ENCODE measurements around the gene PIGN. TPM values are rescaled to one million over a fixed set of nuclear protein-coding genes. Genes with fewer than 3 reads are reported as not detected.

The PIGN gene
- total RNA-seq, 4 donors from 2014 or later, result 26.1 to 48.8 (median 34.6) TPM

GRCh38 chr18:62017618-62018017, 169.2 kb downstream of the PIGN start:
- no peaks in the 10 kb centered on the region for H3K36me3 ChIP-seq
- WGBS, 2 donors, result 39 to 46% methylated on average over 5 of the region's 6 CpGs

GRCh38 chr18:62011416-62011815, 175.4 kb downstream of the PIGN start:
- Histone ChIP-seq H3K27me3 (no peaks in the 10 kb centered on the region), H3K9me3 (no peaks in the 10 kb centered on the region), H3K36me3 (no peaks in the 10 kb centered on the region), H3K27ac (no peak overlapping the region), H3K4me1 (no peaks in the 10 kb centered on the region), H3K4me3 (no peak overlapping the region)
- intact Hi-C loops (cut with DNase I), result no loop called here
- TF ChIP-seq CTCF (IDR thresholded peaks at IDR 0.05) (no peak), POLR2A (IDR thresholded peaks at IDR 0.05) (no peak)
- 91 to 93% methylated on average over 6 of the region's 6 CpGs for WGBS, 2 donors
- no peak for DNase-seq

More at GRCh38 chr18:62017618-62018017, 169.2 kb downstream of the PIGN start:
- intact Hi-C loops (cut with DNase I), result no loop called here
- TF ChIP-seq CTCF (IDR thresholded peaks at IDR 0.05), result no peak
- no peak for TF ChIP-seq POLR2A (IDR thresholded peaks at IDR 0.05)
- no peaks in the 10 kb centered on the region for H3K9me3 ChIP-seq
- no peak for DNase-seq
- H3K27me3 ChIP-seq, result no peaks in the 10 kb centered on the region
- H3K27ac ChIP-seq, result peak overlapping the region in 3 of 4 donors; percentile 46 to 63 (median 47)
- peaks cover 0 to 19% (median 11%) of the 10 kb centered on the region in 3 donors for H3K4me1 ChIP-seq
- H3K4me3 ChIP-seq, result no peak overlapping the region

- TF ChIP-seq POLR2A (IDR thresholded peaks at IDR 0.05), result no peak
- TF ChIP-seq CTCF (IDR thresholded peaks at IDR 0.05), result no peak
- DNase-seq, result no peak
- Histone ChIP-seq H3K4me1 (no peaks in the 10 kb centered on the region), H3K9me3 (no peaks in the 10 kb centered on the region), H3K4me3 (no peak overlapping the region), H3K27ac (no peak overlapping the region), H3K36me3 (no peaks in the 10 kb centered on the region), H3K27me3 (no peaks in the 10 kb centered on the region)
- intact Hi-C loops (cut with DNase I), result no loop called here
- 21 to 88% methylated on average over 3 of the region's 3 CpGs for WGBS, 2 donors
Measured at GRCh38 chr18:62009521-62009920, 177.3 kb downstream of the PIGN start.

GRCh38 chr18:62001396-62001795, 185.5 kb downstream of the PIGN start:
- no peak for DNase-seq
- no peaks in the 10 kb centered on the region for H3K27me3 ChIP-seq
- no peak overlapping the region for H3K4me3 ChIP-seq
- no peak overlapping the region for H3K27ac ChIP-seq
- TF ChIP-seq POLR2A (IDR thresholded peaks at IDR 0.05) (no peak), CTCF (IDR thresholded peaks at IDR 0.05) (no peak)
- no peaks in the 10 kb centered on the region for H3K9me3 ChIP-seq
- H3K4me1 ChIP-seq, result no peaks in the 10 kb centered on the region
- intact Hi-C loops (cut with DNase I), result no loop called here
- H3K36me3 ChIP-seq, result no peaks in the 10 kb centered on the region

- Histone ChIP-seq H3K27ac (no peak overlapping the region), H3K4me3 (no peak overlapping the region), H3K9me3 (no peaks in the 10 kb centered on the region), H3K27me3 (no peaks in the 10 kb centered on the region), H3K36me3 (no peaks in the 10 kb centered on the region), H3K4me1 (no peaks in the 10 kb centered on the region)
- TF ChIP-seq CTCF (IDR thresholded peaks at IDR 0.05) (no peak), POLR2A (IDR thresholded peaks at IDR 0.05) (no peak)
- DNase-seq, result no peak
- intact Hi-C loops (cut with DNase I), result no loop called here
Measured at GRCh38 chr18:61998957-61999356, 187.9 kb downstream of the PIGN start.

Data from esophagus squamous epithelium (tissue), 5 donors.